T-helper 1 cell treated with Interleukin-12 subunit alpha and Interleukin-12 subunit beta and Interleukin-4 antibody, amounts not matched to agents 30 μg/mL and 1 μg/mL, for 36 hours (primary cell): Measurements from ENCODE around the gene HIGD1B.
A peak's percentile ranks its signal among the peaks of the same experiment; 100 is the strongest.

Source experiments
- H3K27ac Mint-ChIP-seq: one replicate; pipeline ENCODE4 v1.8.0; 2021; ENCODE audit warnings: mild to moderate bottlenecking, mixed read lengths
- H3K27me3 Mint-ChIP-seq: one replicate; pipeline ENCODE4 v1.8.0; 2021; ENCODE audit warnings: low read depth, mixed read lengths
- H3K36me3 Mint-ChIP-seq: one replicate; pipeline ENCODE4 v1.8.0; 2021; ENCODE audit warnings: low read depth, mixed read lengths
- H3K4me1 Mint-ChIP-seq: one replicate; pipeline ENCODE4 v1.8.0; 2021; ENCODE audit warnings: low read depth, mixed read lengths
- H3K4me3 Mint-ChIP-seq: one replicate; pipeline ENCODE4 v1.8.0; 2021; ENCODE audit warnings: mild to moderate bottlenecking, moderate library complexity, mixed read lengths
- H3K9me3 Mint-ChIP-seq: one replicate; pipeline ENCODE4 v1.8.0; 2021; ENCODE audit warnings: mixed read lengths

The HIGD1B gene

DNA sequence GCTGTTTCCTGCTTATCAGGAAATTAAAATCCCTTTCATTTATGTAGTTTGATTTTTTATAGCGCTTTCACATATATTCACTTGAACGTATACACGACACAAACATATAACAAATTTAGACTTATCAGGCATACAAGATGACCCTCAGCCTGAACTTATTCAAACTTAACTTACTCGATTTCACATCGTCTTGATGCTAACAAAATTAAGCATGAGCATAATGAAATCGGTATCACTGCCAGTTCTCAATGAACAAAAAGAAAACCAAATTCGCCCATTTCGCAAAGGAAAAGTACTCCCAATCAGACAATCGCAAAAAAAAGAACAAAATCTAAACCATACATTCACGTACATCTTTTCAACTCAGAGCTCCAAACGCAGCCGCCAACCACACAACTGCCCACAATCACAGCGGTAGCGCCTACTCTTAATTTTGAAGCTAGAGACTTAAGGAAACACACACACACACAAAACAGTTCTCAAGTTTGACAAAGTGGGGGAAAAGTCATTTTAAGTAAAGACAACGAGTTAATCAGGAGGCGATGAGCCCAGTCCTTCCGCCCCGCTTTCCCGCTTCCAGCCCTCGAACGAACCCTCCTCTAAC is 18.7 kb upstream of the HIGD1B start:
- H3K4me1 Mint-ChIP-seq = peaks cover 9% of the 10 kb centered on the region
- H3K4me3 Mint-ChIP-seq = peak overlapping the region; percentile 81
- H3K27me3 Mint-ChIP-seq = peaks cover 62% of the 10 kb centered on the region
- H3K36me3 Mint-ChIP-seq = peaks cover 3% of the 10 kb centered on the region
- no peaks in the 10 kb centered on the region for H3K9me3 Mint-ChIP-seq
- H3K27ac Mint-ChIP-seq = peak overlapping the region; percentile 16

DNA sequence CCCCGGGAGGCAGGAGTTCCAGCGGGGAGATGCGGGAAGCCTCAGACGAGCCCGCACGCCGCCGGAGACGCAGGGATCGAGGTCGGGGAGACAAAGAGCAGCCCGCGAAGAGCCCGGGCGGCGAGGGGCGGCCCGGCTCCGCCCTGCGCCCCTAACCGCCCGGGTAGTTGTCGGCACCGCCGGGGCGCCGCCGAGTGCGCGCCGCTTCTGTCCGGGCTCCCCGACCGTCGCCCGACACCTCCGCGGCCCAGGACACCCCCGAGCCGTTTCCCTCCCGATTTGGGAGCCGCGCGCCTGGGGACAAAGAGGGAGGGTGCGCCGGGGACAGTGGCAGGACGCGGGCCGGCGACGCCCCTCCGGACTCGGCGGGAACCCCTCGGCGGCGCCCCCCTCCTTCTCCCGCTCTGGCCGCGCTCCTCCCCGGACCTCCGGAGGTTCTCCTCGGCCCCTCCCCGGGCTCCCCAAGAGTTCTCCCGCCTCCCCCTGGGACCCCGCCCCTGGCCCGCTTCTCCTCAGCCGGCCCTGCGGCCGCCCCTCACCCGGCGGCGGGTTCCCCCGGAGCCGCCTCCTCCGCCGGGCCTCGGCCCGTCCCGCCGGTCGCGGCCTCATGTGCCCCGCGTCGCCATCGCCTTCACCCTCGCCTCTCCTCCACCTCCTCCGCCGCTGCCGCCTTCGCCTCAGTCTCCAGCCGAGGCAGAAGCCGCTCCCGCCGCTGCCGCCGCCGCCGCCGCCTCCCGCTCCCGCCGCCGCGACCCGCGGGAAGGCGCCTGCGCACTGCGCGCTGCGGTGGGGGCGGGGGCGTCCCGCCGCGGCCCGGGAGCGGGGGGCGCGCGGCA is 17.9 kb upstream of the HIGD1B start, which contains the start of gene GJC1:
TSS of gene GJC1 (minus strand) at position 765 of the 836 bp plus-strand sequence. CDS start 24,470 bp downstream, outside the sequence.
- peak within 1 kb of the TSS; percentile 81 for H3K4me3 Mint-ChIP-seq
- no peaks in the 10 kb centered on the region for H3K9me3 Mint-ChIP-seq
- H3K27ac Mint-ChIP-seq = peak within 1 kb of the TSS; percentile 16
- H3K4me1 Mint-ChIP-seq = peaks cover 9% of the 10 kb centered on the region
- H3K27me3 Mint-ChIP-seq = peaks cover 64% of the 10 kb centered on the region
- peaks cover 3% of the 10 kb centered on the region for H3K36me3 Mint-ChIP-seq

DNA sequence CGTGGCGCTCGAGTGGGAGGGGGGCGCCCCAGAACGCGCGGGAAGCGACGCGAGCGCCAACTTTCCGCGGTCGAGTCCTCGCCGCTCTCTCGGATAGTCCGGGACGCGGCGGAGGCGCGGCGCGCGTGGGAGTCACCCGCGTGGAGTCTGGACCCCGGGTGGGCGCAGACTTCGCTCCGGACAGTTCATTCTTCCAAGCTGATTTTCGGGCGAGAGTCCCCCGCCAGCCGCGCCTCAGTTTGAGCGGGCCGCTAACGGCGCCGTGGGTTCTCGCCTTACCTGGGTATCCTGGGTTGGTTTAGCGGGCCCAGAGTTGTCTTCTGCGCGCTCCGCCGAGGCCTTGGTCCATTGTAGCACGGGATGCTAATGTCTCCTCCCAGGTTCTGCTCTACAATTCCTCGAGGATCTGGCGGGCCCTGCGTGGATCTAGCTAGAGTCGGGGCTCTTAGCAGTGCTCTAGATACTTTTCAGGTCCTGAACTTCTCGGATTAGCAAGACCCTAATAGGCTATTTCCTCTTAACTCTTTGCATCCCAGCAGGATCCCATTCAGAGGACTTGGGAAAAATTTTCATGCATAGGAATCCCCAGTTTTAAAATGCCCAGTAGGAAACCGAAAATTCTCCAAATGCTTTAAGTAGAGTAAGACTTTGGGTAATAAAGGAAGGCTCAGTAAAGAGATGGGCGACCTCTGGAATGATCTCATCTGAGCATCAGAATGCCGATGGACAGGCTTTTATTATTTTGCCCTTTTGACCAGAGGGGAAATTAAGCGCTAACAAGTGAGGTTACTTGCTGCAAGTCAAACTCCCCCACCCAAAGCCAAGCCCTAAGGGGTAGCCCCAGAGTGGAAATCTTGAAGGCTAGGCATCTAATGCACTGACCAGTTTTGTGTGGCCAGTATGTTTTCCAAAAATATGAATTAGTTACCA is 17.1 kb upstream of the HIGD1B start:
- Mint-ChIP-seq H3K36me3 (peaks cover 3% of the 10 kb centered on the region), H3K27me3 (peaks cover 64% of the 10 kb centered on the region), H3K27ac (no peak overlapping the region), H3K4me3 (peak overlapping the region; percentile 65), H3K4me1 (peaks cover 9% of the 10 kb centered on the region), H3K9me3 (no peaks in the 10 kb centered on the region)

GRCh38 chr17:44831371-44831770 is 16.3 kb upstream of the HIGD1B start:
- Mint-ChIP-seq H3K4me1 (peaks cover 9% of the 10 kb centered on the region), H3K9me3 (no peaks in the 10 kb centered on the region), H3K27me3 (peaks cover 64% of the 10 kb centered on the region), H3K36me3 (peaks cover 3% of the 10 kb centered on the region), H3K27ac (no peak overlapping the region), H3K4me3 (no peak overlapping the region)

DNA sequence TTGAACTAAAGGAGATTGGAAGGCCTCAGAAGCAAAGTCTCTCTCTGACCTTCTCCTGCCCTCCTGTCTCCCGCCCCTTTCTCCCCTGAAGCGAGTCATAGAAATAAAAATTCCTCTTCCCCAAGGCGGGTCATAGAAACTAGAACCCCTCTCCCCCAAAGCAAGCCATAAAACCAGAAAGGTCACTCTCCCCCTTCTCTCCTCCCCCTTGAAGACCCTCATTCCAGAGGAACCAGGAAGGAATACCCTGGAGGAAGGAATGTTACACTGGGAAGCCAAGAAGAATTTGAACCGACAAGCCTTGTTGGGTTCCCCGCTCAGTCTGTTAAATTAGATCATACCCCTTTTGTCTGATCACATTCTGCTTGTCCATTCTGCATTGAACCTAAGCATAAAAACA is 14.9 kb upstream of the HIGD1B start:
- H3K4me3 Mint-ChIP-seq = no peak overlapping the region
- H3K4me1 Mint-ChIP-seq = peaks cover 9% of the 10 kb centered on the region
- H3K27ac Mint-ChIP-seq = no peak overlapping the region
- H3K9me3 Mint-ChIP-seq = no peaks in the 10 kb centered on the region
- peaks cover 52% of the 10 kb centered on the region for H3K27me3 Mint-ChIP-seq
- H3K36me3 Mint-ChIP-seq = peaks cover 3% of the 10 kb centered on the region

GRCh38 chr17:44837196-44837595 is 10.5 kb upstream of the HIGD1B start:
- Mint-ChIP-seq H3K36me3 (no peaks in the 10 kb centered on the region), H3K4me3 (no peak overlapping the region), H3K27ac (no peak overlapping the region), H3K9me3 (no peaks in the 10 kb centered on the region), H3K27me3 (peaks cover 20% of the 10 kb centered on the region), H3K4me1 (no peaks in the 10 kb centered on the region)

DNA sequence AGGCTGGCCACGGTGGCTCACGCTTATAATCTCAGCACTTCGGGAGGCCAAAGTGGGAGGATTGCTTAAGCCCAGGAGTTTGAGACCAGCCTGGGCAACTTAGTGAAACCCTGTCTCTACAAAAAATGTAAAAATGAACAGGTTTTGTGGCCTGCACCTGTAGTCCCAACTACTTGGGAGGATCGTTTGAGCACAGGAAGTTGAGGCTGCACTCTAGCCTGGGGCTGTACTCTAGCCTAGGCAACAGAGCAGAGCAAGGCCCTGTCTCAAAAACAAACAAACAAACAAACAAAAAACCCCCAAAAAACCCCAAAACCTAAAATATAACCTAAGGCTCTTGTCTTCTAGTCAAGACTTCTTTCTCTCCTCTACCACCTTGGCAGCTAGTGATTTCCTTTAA is 7.4 kb upstream of the HIGD1B start:
- Mint-ChIP-seq H3K36me3 (no peaks in the 10 kb centered on the region), H3K27ac (no peak overlapping the region), H3K4me1 (no peaks in the 10 kb centered on the region), H3K27me3 (no peaks in the 10 kb centered on the region), H3K9me3 (no peaks in the 10 kb centered on the region), H3K4me3 (no peak overlapping the region)

DNA sequence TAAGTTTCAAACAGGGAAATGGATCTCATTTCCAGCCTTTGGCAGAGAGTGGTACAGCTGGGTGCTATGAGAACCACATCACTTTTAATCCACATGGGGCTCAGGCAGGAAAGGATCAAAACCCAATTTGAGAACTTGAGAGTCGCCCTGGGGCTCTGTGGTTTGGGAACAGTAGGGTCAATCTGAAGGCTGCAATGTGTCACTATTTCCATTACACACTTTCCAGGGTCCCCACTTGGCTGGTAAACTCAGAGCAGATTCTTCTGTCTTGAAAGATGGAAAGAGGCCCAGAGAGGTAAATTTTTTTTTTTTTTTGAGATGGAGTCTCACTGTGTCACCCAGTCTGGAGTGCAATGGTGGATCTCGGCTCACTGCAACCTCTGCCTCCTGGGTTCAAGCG is 6.7 kb upstream of the HIGD1B start:
- Mint-ChIP-seq H3K27me3 (no peaks in the 10 kb centered on the region), H3K4me1 (no peaks in the 10 kb centered on the region), H3K9me3 (no peaks in the 10 kb centered on the region), H3K27ac (no peak overlapping the region), H3K4me3 (no peak overlapping the region), H3K36me3 (no peaks in the 10 kb centered on the region)

DNA sequence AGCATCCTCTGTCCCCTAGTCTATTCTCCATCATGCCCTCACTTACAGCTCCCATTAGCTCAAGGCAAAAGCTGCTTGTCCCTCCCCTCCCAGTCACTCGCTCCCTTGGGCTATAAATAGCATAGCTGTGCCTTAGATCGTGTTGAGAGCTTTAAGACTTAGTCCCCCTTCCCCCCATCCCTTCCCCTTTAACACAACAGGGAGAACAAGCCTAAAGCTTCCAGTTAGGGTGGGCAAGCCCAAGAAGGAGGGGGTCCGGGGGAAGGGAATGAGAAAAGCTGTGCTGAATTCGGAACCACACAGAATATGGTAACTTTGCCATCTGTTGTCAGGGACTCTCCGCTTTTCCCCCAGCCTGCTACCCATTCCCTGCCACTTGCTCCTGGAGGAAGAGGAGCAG is 4.9 kb upstream of the HIGD1B start:
- H3K27me3 Mint-ChIP-seq = no peaks in the 10 kb centered on the region
- H3K9me3 Mint-ChIP-seq = no peaks in the 10 kb centered on the region
- H3K36me3 Mint-ChIP-seq = no peaks in the 10 kb centered on the region
- no peaks in the 10 kb centered on the region for H3K4me1 Mint-ChIP-seq
- H3K27ac Mint-ChIP-seq = no peak overlapping the region
- H3K4me3 Mint-ChIP-seq = no peak overlapping the region

GRCh38 chr17:44844390-44844830 is 3.3 kb upstream of the HIGD1B start:
- no peaks in the 10 kb centered on the region for H3K36me3 Mint-ChIP-seq
- H3K27me3 Mint-ChIP-seq = no peaks in the 10 kb centered on the region
- H3K9me3 Mint-ChIP-seq = no peaks in the 10 kb centered on the region
- H3K4me1 Mint-ChIP-seq = no peaks in the 10 kb centered on the region
- H3K4me3 Mint-ChIP-seq = no peak overlapping the region
- no peak overlapping the region for H3K27ac Mint-ChIP-seq

DNA sequence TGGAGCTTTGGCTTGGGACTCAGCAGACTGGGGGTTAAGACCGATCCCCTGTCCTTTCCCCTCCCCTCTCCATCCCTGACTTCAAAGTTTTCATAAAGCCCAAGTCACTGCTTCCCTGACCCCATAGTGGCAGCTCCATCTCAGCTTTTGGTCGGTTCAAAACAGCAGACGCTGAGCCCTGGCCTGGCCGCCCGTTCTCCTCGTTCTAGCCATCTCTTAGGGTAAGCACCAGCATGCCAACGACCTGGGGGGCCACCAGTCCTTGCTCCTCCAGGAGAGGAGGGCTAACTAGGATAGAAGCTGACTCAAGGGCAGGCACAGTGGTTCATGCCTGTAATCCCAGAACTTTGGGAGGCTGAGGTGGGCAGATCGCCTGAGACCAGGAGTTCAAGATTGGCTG is 1.5 kb upstream of the HIGD1B start:
- Mint-ChIP-seq H3K4me1 (no peaks in the 10 kb centered on the region), H3K27ac (no peak overlapping the region), H3K9me3 (no peaks in the 10 kb centered on the region), H3K27me3 (no peaks in the 10 kb centered on the region), H3K36me3 (peaks cover 12% of the 10 kb centered on the region), H3K4me3 (no peak overlapping the region)

DNA sequence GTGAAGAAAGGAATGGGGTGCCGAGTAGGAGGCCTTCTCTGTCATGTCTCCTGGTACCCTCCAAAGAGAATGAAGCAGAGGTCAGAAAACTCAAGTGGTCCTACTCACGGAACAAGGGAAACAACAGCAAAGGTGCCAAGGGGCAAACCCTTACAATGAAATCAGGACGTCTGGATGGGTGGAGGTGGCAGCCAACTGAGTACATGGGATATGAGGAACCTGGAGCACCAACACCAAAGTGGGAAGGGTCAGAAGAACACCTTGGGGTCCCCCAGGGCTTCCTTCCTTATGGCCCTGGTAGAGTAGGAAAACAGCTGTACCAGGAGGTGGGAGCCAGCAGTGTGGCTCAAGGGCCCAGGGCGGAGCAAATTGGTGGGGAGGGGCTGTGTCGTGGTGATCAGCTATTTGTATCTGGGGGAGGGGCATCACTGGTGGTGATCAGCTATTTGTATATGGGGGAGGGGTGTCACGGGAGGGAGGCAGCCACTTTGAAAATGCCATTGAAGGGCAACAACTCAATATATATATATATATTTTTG is 643 bp downstream of the HIGD1B start:
- no peaks in the 10 kb centered on the region for H3K9me3 Mint-ChIP-seq
- no peak overlapping the region for H3K27ac Mint-ChIP-seq
- no peaks in the 10 kb centered on the region for H3K27me3 Mint-ChIP-seq
- peaks cover 23% of the 10 kb centered on the region for H3K36me3 Mint-ChIP-seq
- H3K4me1 Mint-ChIP-seq = no peaks in the 10 kb centered on the region
- H3K4me3 Mint-ChIP-seq = no peak overlapping the region

GRCh38 chr17:44848961-44849489 is 1.3 kb downstream of the HIGD1B start:
- Mint-ChIP-seq H3K4me3 (no peak overlapping the region), H3K27me3 (no peaks in the 10 kb centered on the region), H3K27ac (no peak overlapping the region), H3K9me3 (no peaks in the 10 kb centered on the region), H3K36me3 (peaks cover 28% of the 10 kb centered on the region), H3K4me1 (no peaks in the 10 kb centered on the region)

- Mint-ChIP-seq H3K27ac (no peak overlapping the region), H3K9me3 (no peaks in the 10 kb centered on the region), H3K4me1 (no peaks in the 10 kb centered on the region), H3K36me3 (peaks cover 37% of the 10 kb centered on the region), H3K27me3 (no peaks in the 10 kb centered on the region), H3K4me3 (no peak overlapping the region)
Measured at GRCh38 chr17:44850025-44850424, 2.3 kb downstream of the HIGD1B start.
